ENCODE measurements around the gene MSI2. TPM values are rescaled to one million over a fixed set of nuclear protein-coding genes. Genes with fewer than 3 reads are reported as not detected.

MSI2 gene
- total and polyA plus RNA-seq, 2 donors (not counting 3 experiments of a cell fraction or from before 2014, with no cell fraction given): 20.9 to 59.3 TPM

- Histone ChIP-seq H3K4me1 (ENCODE audit: control insufficient read depth, extremely low read depth, insufficient read depth, low read length) (no peaks in the 10 kb centered on the region), H3K4me3 (replicated peaks in 1 of 3; ENCODE audit: insufficient read depth in 1 of 3, low read depth in 1 of 3, low read length in 3 of 3) (no peak overlapping the region), H3K9me3 (replicated peaks; ENCODE audit: control insufficient read depth, insufficient read depth, low read length) (no peaks in the 10 kb centered on the region), H4K20me1 (replicated peaks; ENCODE audit: control insufficient read depth, extremely low read depth, insufficient read depth, low read length) (no peaks in the 10 kb centered on the region), H3K9ac (replicated peaks; ENCODE audit: extremely low read depth, insufficient read depth, low read length) (no peak overlapping the region), H3K36me3 (ENCODE audit: control insufficient read depth in 2 of 2, extremely low read depth in 1 of 2, insufficient read depth in 2 of 2, low read length in 2 of 2) (no peaks in the 10 kb centered on the region), H3K79me2 (ENCODE audit: control insufficient read depth, insufficient read depth, low read length) (no peaks in the 10 kb centered on the region), H3K4me2 (ENCODE audit: insufficient read depth, low read length) (no peak overlapping the region), H3K27me3 (ENCODE audit: control insufficient read depth in 2 of 2, insufficient read depth in 2 of 2, low read length in 2 of 2) (peaks cover 13 to 14% of the 10 kb centered on the region in 2 experiments), H2AFZ (ENCODE audit: low read depth, low read length) (no peak overlapping the region), H3K27ac (ENCODE audit: insufficient read depth, low read depth, low read length) (no peak overlapping the region), H3K9me1 (replicated peaks; ENCODE audit: control insufficient read depth, extremely low read depth, insufficient read depth, low read length) (no peaks in the 10 kb centered on the region)
- ChIA-PET POLR2A (no interaction called here), CTCF (interaction anchor here (0.9 to 2.7 kb wide), 10 partner anchors 15 to 541 kb away, joined by 3 to 62 read pairs (median 8); partner anchors contain the start of gene MSI2)
- FAIRE-seq (no peak), DNase-seq (ENCODE audit: low read depth, low spot score) (no peak)
- TF ChIP-seq POLR2AphosphoS5 (IDR thresholded peaks at IDR 0.05; ENCODE audit: insufficient read depth, low read depth, low read length): no peak
- TF ChIP-seq POLR2A (IDR thresholded peaks at IDR 0.05; ENCODE audit: low read depth, low read length): no peak
- no peak for TF ChIP-seq EZH2 (IDR thresholded peaks at IDR 0.05; ENCODE audit: borderline replicate concordance, low read depth, low read length, severe bottlenecking)
- no peak for TF ChIP-seq MYC (IDR thresholded peaks at IDR 0.05; ENCODE audit: low read depth, low read length)
- TF ChIP-seq FOS (IDR thresholded peaks at IDR 0.05; ENCODE audit: borderline replicate concordance, insufficient read depth, low read length): no peak
- no peak for TF ChIP-seq CTCF (IDR thresholded peaks at IDR 0.05; ENCODE audit: extremely low read depth in 1 of 2, insufficient read depth in 1 of 2, low read depth in 1 of 2, low read length in 2 of 2)
- no peak for TF ChIP-seq JUN (IDR thresholded peaks at IDR 0.05; ENCODE audit: borderline replicate concordance, insufficient read depth, insufficient read length, low read depth)
- TF ChIP-seq GATA2 (IDR thresholded peaks at IDR 0.05; ENCODE audit: insufficient read depth, insufficient read length, low read depth, low read length): no peak
- TF ChIP-seq, protein P1, sequence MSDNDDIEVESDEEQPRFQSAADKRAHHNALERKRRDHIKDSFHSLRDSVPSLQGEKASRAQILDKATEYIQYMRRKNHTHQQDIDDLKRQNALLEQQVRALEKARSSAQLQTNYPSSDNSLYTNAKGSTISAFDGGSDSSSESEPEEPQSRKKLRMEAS (IDR thresholded peaks at IDR 0.05; ENCODE audit: insufficient read depth, insufficient read length): no peak
- intact Hi-C loops (cut with micrococcal nuclease) (loop anchor here (2.0 kb wide), 3 partner anchors 111 to 541 kb away; no protein-coding TSS in a partner anchor), dilution Hi-C loops (cut with MboI; ENCODE audit: extremely low pct_ligation_motif_present, low sequenced_read_pairs) (no loop called here)
- no TSS peak for BruUV-seq (replicated peaks)
Observed at GRCh38 chr17:57242148-57242547, 14.2 kb upstream of the MSI2 start.

Measured in endothelial cell of umbilical vein (primary cell).